Muscle layer of colon (tissue), 2 donors: ENCODE measurements around the gene SUB1.
"Not testable (repeated sequence)": the region's sequence is repeated elsewhere in the genome, so short reads cannot be mapped to it uniquely, and the experiment has no call there.

ENCODE experiments used
- H3K27ac ChIP-seq: one replicate; pipeline ENCODE4 v1.7.0; 2013; ENCODE audit warnings: low read depth, mild to moderate bottlenecking, low read length, moderate library complexity
- H3K27me3 ChIP-seq, 2 donors: one replicate each; pipeline ENCODE4 v1.7.0; 2013; ENCODE audit warnings: low read length in 2 of 2, mild to moderate bottlenecking in 2 of 2; ENCODE audit not compliant: insufficient read depth in 2 of 2, control insufficient read depth in 1 of 2
- H3K36me3 ChIP-seq: one replicate; pipeline ENCODE4 v1.7.0; 2013; ENCODE audit warnings: mild to moderate bottlenecking, low read length; ENCODE audit not compliant: insufficient read depth
- H3K4me1 ChIP-seq: one replicate; pipeline ENCODE4 v1.7.0; 2013; ENCODE audit warnings: mild to moderate bottlenecking, low read length; ENCODE audit not compliant: insufficient read depth
- H3K4me3 ChIP-seq, 2 donors: one replicate each; pipeline ENCODE4 v1.7.0; 2013; ENCODE audit warnings: low read length in 2 of 2, low read depth in 1 of 2, mild to moderate bottlenecking in 1 of 2, moderate library complexity in 1 of 2
- H3K9ac ChIP-seq: one replicate; pipeline ENCODE4 v1.7.0; 2013; ENCODE audit warnings: low read length
- H3K9me3 ChIP-seq: one replicate; pipeline ENCODE4 v1.7.0; 2013; ENCODE audit warnings: mild to moderate bottlenecking, low read length
- donor health status: abdominal sarcoma.
- donor health status: Adenocarcinoma of cecum.

The SUB1 gene

DNA sequence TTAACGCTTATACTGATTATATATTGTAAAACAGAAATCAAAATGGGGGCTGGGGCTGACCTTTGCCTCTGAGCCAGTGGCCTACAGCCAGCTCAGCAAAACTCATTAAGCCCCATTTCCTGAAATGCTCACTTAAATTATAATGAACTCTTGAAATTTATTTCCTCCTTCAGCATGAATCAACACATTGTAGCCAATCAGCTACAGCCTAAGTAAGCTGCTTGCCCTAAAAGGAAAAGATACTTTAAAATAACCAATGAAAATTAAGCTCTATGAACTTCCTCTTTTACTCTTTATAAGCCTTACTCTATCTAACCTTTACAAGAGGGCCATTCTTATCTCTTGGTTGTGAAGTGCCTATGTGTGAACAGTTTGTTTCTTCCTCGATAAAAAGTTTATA is 33.5 kb upstream of the SUB1 start:
- Histone ChIP-seq H3K36me3 (no peaks in the 10 kb centered on the region), H3K9me3 (no peaks in the 10 kb centered on the region), H3K4me3 (no peak overlapping the region), H3K9ac (no peak overlapping the region), H3K4me1 (no peaks in the 10 kb centered on the region), H3K27ac (no peak overlapping the region), H3K27me3 (no peaks in the 10 kb centered on the region)

GRCh38 chr5:32552491-32552890 is 32.9 kb upstream of the SUB1 start:
- not testable (repeated sequence) for H3K27me3 ChIP-seq, H3K27ac ChIP-seq, H3K9me3 ChIP-seq, H3K4me3 ChIP-seq, H3K4me1 ChIP-seq, H3K36me3 ChIP-seq, H3K9ac ChIP-seq

DNA sequence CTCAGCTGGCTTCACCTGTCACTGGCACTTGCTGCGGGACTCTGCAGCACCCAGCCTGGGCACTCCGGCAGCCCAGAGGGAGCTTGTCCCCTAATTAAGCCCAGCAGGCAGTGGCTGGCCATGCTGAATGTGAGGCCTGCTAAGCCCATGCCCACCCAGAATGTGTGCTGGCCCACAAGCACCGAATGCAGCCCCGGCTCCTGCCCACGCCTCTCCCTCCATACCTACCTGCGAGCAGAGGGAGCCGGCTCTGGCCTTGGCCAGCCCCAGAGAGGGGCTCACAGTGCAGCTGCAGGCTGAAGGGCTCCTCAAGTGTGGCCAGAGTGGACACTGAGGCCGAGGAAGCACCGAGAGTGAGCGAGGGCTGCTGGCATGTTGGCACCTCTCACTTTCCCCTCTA is 32.4 kb upstream of the SUB1 start:
- no peak overlapping the region for H3K27ac ChIP-seq
- H3K4me1 ChIP-seq = no peaks in the 10 kb centered on the region
- no peaks in the 10 kb centered on the region for H3K27me3 ChIP-seq

GRCh38 chr5:32554181-32554780 is 31.1 kb upstream of the SUB1 start:
- not testable (repeated sequence) for H3K9ac ChIP-seq, H3K4me1 ChIP-seq, H3K27ac ChIP-seq, H3K36me3 ChIP-seq, H3K4me3 ChIP-seq, H3K27me3 ChIP-seq, H3K9me3 ChIP-seq

More for the DNA sequence above, 32.4 kb upstream of the SUB1 start:
- H3K9ac ChIP-seq = no peak overlapping the region
- H3K9me3 ChIP-seq = no peaks in the 10 kb centered on the region
- H3K36me3 ChIP-seq = no peaks in the 10 kb centered on the region
- no peak overlapping the region for H3K4me3 ChIP-seq

- not testable (repeated sequence) for H3K27me3 ChIP-seq, H3K9me3 ChIP-seq, H3K9ac ChIP-seq, H3K27ac ChIP-seq, H3K4me1 ChIP-seq, H3K4me3 ChIP-seq, H3K36me3 ChIP-seq
Measured at GRCh38 chr5:32556543-32556942, 28.8 kb upstream of the SUB1 start.

DNA sequence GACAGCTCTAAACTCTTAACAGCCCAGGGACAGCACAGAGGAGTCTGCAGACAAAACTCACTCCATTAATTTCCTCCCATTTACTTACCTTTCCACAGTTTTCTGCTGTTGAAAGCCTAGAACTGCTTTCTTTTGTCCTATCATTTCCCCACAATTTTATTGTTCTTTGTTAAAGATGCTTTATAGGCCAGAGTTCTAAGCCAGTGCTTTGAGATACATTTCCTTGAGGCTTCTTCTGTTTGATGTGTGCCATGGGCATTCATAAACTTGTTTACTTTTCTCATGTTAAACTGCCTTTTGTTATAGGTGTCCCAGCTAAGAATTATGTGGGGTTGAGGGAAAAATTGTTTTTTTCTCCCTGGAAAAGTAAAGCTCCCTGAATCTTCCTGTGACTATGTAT is 25.9 kb upstream of the SUB1 start:
- H3K9me3 ChIP-seq = no peaks in the 10 kb centered on the region
- no peak overlapping the region for H3K9ac ChIP-seq
- no peaks in the 10 kb centered on the region for H3K27me3 ChIP-seq
- no peak overlapping the region for H3K27ac ChIP-seq
- H3K36me3 ChIP-seq = no peaks in the 10 kb centered on the region
- H3K4me1 ChIP-seq = no peaks in the 10 kb centered on the region
- no peak overlapping the region for H3K4me3 ChIP-seq

GRCh38 chr5:32559921-32560320 is 25.4 kb upstream of the SUB1 start:
- no peaks in the 10 kb centered on the region for H3K4me1 ChIP-seq
- no peak overlapping the region for H3K4me3 ChIP-seq
- no peak overlapping the region for H3K9ac ChIP-seq
- no peaks in the 10 kb centered on the region for H3K9me3 ChIP-seq
- no peaks in the 10 kb centered on the region for H3K36me3 ChIP-seq
- no peaks in the 10 kb centered on the region for H3K27me3 ChIP-seq
- H3K27ac ChIP-seq = no peak overlapping the region

DNA sequence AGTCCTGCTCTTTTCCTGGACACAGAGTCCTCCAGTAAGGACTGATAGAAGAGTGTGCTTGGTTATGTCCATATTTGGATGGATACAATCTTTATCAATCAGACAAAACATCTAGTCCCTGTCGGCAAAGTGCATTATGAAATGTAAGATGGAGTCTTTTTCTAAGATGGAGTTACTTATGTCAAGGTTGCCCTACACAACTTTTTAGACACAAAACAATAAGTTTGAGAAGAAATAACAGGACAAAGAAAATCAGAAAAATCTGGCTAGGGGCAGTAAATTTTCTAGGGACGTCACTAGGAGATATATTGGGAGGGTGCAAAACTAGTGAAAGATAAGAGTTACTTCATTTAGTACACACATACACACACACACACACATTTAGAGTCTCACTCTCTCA is 23.3 kb upstream of the SUB1 start:
- H3K36me3 ChIP-seq = no peaks in the 10 kb centered on the region
- H3K27ac ChIP-seq = no peak overlapping the region
- H3K4me1 ChIP-seq = no peaks in the 10 kb centered on the region
- H3K27me3 ChIP-seq = no peaks in the 10 kb centered on the region
- H3K9ac ChIP-seq = no peak overlapping the region
- no peaks in the 10 kb centered on the region for H3K9me3 ChIP-seq
- no peak overlapping the region for H3K4me3 ChIP-seq

DNA sequence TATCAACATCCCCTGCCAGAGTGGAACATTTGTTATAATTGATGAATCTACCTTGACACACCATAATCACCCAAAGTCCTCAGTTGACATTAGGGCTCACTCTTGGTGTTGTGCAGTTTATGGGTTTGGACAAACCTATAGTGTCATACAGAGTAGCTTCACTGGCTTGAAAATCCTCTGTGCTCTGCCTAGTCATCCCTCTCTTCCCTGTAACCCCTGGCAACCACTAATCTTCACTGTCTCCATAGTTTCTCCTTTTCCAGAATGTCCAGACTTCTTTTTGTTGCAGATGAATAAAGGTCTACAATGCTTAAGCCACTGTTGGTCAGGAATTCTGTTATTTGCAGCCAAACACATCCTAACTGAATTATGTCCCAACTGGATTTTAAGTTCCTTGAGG is 22.5 kb upstream of the SUB1 start:
- Histone ChIP-seq H3K4me3 (no peak overlapping the region), H3K9ac (no peak overlapping the region), H3K9me3 (no peaks in the 10 kb centered on the region), H3K27ac (no peak overlapping the region), H3K36me3 (no peaks in the 10 kb centered on the region), H3K4me1 (no peaks in the 10 kb centered on the region), H3K27me3 (no peaks in the 10 kb centered on the region)

DNA sequence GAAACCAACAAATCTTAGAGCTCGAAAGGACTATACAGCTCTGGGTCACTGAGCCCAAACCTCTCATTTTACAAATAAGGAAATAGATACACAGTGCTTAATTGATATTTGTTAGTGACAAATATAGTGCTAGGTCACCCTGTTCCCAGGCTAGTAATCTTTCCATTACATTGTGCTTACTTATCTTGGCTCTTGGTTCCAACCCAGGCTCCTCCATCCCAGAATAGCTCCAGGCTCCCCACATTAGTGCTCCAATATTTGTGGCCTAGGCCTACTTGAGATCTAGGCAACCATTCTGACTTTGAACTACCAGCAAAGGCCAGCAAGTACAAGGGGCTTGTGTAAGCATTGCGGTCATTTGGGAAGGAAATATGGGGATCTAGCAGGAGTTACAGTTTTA is 21.7 kb upstream of the SUB1 start:
- Histone ChIP-seq H3K9ac (no peak overlapping the region), H3K36me3 (no peaks in the 10 kb centered on the region), H3K27ac (no peak overlapping the region), H3K9me3 (no peaks in the 10 kb centered on the region), H3K27me3 (no peaks in the 10 kb centered on the region), H3K4me1 (no peaks in the 10 kb centered on the region), H3K4me3 (no peak overlapping the region)

DNA sequence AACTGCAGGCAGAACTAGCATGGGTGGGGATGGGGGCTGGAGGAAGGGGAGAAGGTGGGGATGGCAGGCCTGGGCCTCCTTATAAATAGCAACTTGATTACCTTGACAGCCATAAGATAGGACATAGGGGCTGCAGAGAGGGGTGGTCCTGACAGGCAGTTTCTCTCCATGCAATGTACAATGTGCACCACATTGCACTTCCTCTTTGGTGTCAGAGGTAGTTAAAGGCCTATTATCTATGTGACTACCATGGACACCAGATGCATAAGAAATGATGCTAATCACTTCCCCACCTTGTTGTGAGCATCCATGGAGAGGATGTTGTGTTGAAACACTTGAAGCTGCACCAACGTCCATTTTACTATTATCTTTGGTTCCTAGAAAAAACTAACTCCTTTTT is 20.2 kb upstream of the SUB1 start:
- H3K27me3 ChIP-seq = no peaks in the 10 kb centered on the region
- H3K36me3 ChIP-seq = no peaks in the 10 kb centered on the region
- H3K4me3 ChIP-seq = no peak overlapping the region

GRCh38 chr5:32566319-32567111 is 18.8 kb upstream of the SUB1 start:
- no peaks in the 10 kb centered on the region for H3K9me3 ChIP-seq
- H3K36me3 ChIP-seq = no peaks in the 10 kb centered on the region
- H3K27ac ChIP-seq = no peak overlapping the region
- H3K4me3 ChIP-seq = no peak overlapping the region
- no peak overlapping the region for H3K9ac ChIP-seq
- no peaks in the 10 kb centered on the region for H3K4me1 ChIP-seq
- no peaks in the 10 kb centered on the region for H3K27me3 ChIP-seq

More for the DNA sequence above, 20.2 kb upstream of the SUB1 start:
- Histone ChIP-seq H3K9me3 (no peaks in the 10 kb centered on the region), H3K4me1 (no peaks in the 10 kb centered on the region), H3K27ac (no peak overlapping the region), H3K9ac (no peak overlapping the region)
